K562 (cell line): ENCODE measurements around the gene CNNM3. TPM values are rescaled to one million over a fixed set of nuclear protein-coding genes. Genes with fewer than 3 reads are reported as not detected.
A peak's percentile ranks its signal among the peaks of the same experiment; 100 is the strongest.

Source experiments
- BCOR ChIP-seq: fragments of 450-650 bp; IDR thresholded peaks from 2 replicates; pipeline ENCODE4 v1.6.1; 2016
- CREB1 ChIP-seq, 2 experiments: sonication (generic) in 1 of 2; formaldehyde crosslinking in 1 of 2; IDR thresholded peaks; 2 replicates each; pipeline versions ENCODE4 v1.6.1 to v1.8.0; 2012 to 2022; ENCODE audit warnings: inconsistent platforms in 1 of 2, mild to moderate bottlenecking in 1 of 2, missing genetic modification reagents in 1 of 2, moderate library complexity in 1 of 2
- E2F4 ChIP-seq: sonication (generic); formaldehyde crosslinking; IDR thresholded peaks from 2 replicates; pipeline ENCODE4 v1.8.0; 2022; ENCODE audit warnings: mild to moderate bottlenecking, low read depth, missing genetic modification reagents
- EHMT2 ChIP-seq: fragments of 450-650 bp; IDR thresholded peaks from 2 replicates; pipeline ENCODE4 v1.6.1; 2018; ENCODE audit warnings: antibody characterized with exemption
- EP300 ChIP-seq: IDR thresholded peaks from 2 replicates; pipeline ENCODE4 v1.6.1; 2012; ENCODE audit warnings: low read length, improper control_type of control experiment
- ESRRA ChIP-seq: fragments of 450-650 bp; IDR thresholded peaks from 2 replicates; pipeline ENCODE4 v1.6.1; 2014; ENCODE audit warnings: low read depth, mild to moderate bottlenecking, moderate library complexity, borderline replicate concordance
- FOS ChIP-seq: IDR thresholded peaks from 3 replicates; pipeline ENCODE4 v1.6.1; 2011; ENCODE audit not compliant: insufficient read length; ENCODE audit errors: extremely low read depth
- HCFC1 ChIP-seq: IDR thresholded peaks from 2 replicates; pipeline ENCODE4 v1.6.1; 2012; ENCODE audit warnings: low read depth, low read length, improper control_type of control experiment
- NFIC ChIP-seq: fragments of 450-650 bp; IDR thresholded peaks from 2 replicates; pipeline ENCODE4 v1.6.1; 2017; ENCODE audit warnings: mild to moderate bottlenecking, inconsistent platforms
- POLR2G ChIP-seq: fragments of 200-400 bp; formaldehyde crosslinking; IDR thresholded peaks from 2 replicates; pipeline ENCODE4 v1.6.1; 2017; ENCODE audit warnings: low read depth, mild to moderate bottlenecking, antibody characterized with exemption, low read length, moderate library complexity
- RBFOX2 ChIP-seq: fragments of 200-400 bp; formaldehyde crosslinking; IDR thresholded peaks from 2 replicates; pipeline ENCODE4 v1.6.1; 2017; ENCODE audit warnings: low read depth, mild to moderate bottlenecking, low read length, moderate library complexity
- SRSF3 ChIP-seq: fragments of 200-400 bp; formaldehyde crosslinking; IDR thresholded peaks from 2 replicates; pipeline ENCODE4 v1.6.1; 2016; ENCODE audit warnings: mild to moderate bottlenecking, low read length, moderate library complexity; ENCODE audit not compliant: insufficient read depth
- THRB ChIP-seq: fragments of 450-650 bp; formaldehyde crosslinking; conservative IDR thresholded peaks from 2 replicates; pipeline ENCODE4 v1.4.0; 2022; ENCODE audit warnings: mild to moderate bottlenecking, missing genetic modification characterization
- ZBTB7A ChIP-seq: IDR thresholded peaks from 2 replicates; pipeline ENCODE4 v1.6.1; 2011; ENCODE audit warnings: low read depth, mild to moderate bottlenecking, low read length, moderate library complexity, borderline replicate concordance; ENCODE audit not compliant: control insufficient read depth
- ZFP30 ChIP-seq: fragments of 250-450 bp; sonication (Bioruptor Pico); IDR thresholded peaks from 2 replicates; pipeline ENCODE4 v1.8.0; 2022; ENCODE audit warnings: moderate library complexity, mild to moderate bottlenecking, inconsistent platforms, borderline replicate concordance
- ZNF197 ChIP-seq: fragments of 200-800 bp; sonication (Bioruptor generic); IDR thresholded peaks from 2 replicates; pipeline ENCODE4 v1.6.1; 2016; ENCODE audit warnings: low read depth, missing genetic modification characterization, missing compliant biosample characterization
- ZNF282 ChIP-seq: sonication (generic); formaldehyde crosslinking; IDR thresholded peaks from 2 replicates; pipeline ENCODE4 v1.8.1; 2023; ENCODE audit warnings: missing genetic modification reagents
- ZNF445 ChIP-seq: fragments of 250-450 bp; sonication (Bioruptor Pico); IDR thresholded peaks from 2 replicates; pipeline ENCODE4 v1.4.0; 2020; ENCODE audit warnings: low read depth, mild to moderate bottlenecking, moderate library complexity
- ZNF655 ChIP-seq: fragments of 250-450 bp; sonication (Bioruptor Pico); IDR thresholded peaks from 2 replicates; pipeline ENCODE4 v1.5.0; 2021
- ZNF695 ChIP-seq: fragments of 450-650 bp; formaldehyde crosslinking; IDR thresholded peaks from 2 replicates; pipeline ENCODE4 v1.4.0; 2020; ENCODE audit warnings: mild to moderate bottlenecking, moderate library complexity
- ZNF766 ChIP-seq: fragments of 200-800 bp; sonication (Bioruptor generic); conservative IDR thresholded peaks from 2 replicates; pipeline ENCODE4 v1.6.1; 2016; ENCODE audit warnings: missing genetic modification characterization, missing compliant biosample characterization
- polyA plus RNA-seq, 8 experiments: library from polyadenylated mRNA; depleted of rRNA in 4 of 8; stranded (reverse) in 5 of 8; unstranded in 3 of 8; fragments of >200 nt; fragmentation: Nextera tagmentation in 2 of 8; fragmentation: Illumina TruSeq in 1 of 8; extraction: Ambion mirVana in 2 of 8; extraction: Trizol in 1 of 8; gene quantifications; 2 replicates each; pipeline versions ENCODE4 v1.2.1 to v1.2.3, GENCODE V29; 2011 to 2014; ENCODE audit warnings: inconsistent platforms in 1 of 8, missing spikeins in 1 of 8
- total RNA-seq, 7 experiments: library from RNA; depleted of rRNA in 6 of 7; stranded (reverse); fragments of >200 nt in 6 of 7; fragmentation: Illumina TruSeq in 2 of 7; extraction: Trizol in 2 of 7; gene quantifications; 2 replicates each; pipeline versions ENCODE4 v1.2.1 to v1.2.3, GENCODE V29; 2011 to 2021; ENCODE audit warnings: low replicate concordance in 1 of 7
- TF ChIP-seq, protein P1 (sequence below): sonication (generic); formaldehyde crosslinking; IDR thresholded peaks from 2 replicates; pipeline ENCODE4 v1.8.1; 2023; ENCODE audit warnings: mild to moderate bottlenecking, missing genetic modification reagents

The CNNM3 gene
- total and polyA plus RNA-seq, 9 of the 15 experiments (the other 6 are each of a cell fraction or from before 2014, with no cell fraction given), result 1.4 to 16.9 (median 6.5) TPM

DNA sequence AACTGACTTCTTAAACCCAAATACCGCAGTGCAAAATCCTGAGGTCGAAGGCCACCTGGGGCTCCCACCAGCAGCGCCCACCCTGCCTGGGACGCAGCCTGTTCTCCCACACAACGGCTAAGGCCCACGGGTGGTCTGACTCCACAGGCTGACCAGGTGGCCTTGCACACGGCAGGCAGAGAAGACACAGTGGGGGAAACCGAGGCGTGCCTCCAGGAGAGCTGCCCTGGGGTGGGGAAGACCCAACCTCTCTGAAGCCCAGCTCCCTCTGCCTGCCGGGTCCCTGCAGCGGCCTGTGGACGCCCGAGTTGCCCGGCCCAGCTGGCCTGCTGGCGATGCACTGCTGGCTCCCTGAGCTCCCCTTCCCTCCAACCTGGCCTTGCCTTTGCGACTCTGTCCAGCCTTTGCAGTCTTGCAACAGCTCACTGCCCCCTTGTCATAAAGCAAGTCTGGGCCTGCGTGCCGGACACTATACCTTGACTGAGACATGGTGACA, 63.5 kb downstream of the CNNM3 start (continued):
- TF ChIP-seq CREB1 (IDR thresholded peaks at IDR 0.05) (no peak), CREB1 (CRISPR knock-in tag; IDR thresholded peaks at IDR 0.05) (no peak), ZNF282 (CRISPR knock-in tag) (no peak), E2F4 (CRISPR knock-in tag) (no peak), RBFOX2 (0 out of 2 replicates have a peak, but pooled peaks have one; percentile 38), NFIC (no peak), ZNF655 (no peak), ESRRA (no peak), EHMT2 (no peak), POLR2G (peak; percentile 70; the same call in 1 of the 2 replicates), EP300 (no peak), HCFC1 (no peak), FOS (no peak), ZNF766 (CRISPR knock-in tag) (no peak), ZBTB7A (no peak), ZNF445 (CRISPR knock-in tag) (no peak), SRSF3 (no peak), BCOR (no peak), ZNF197 (CRISPR knock-in tag) (no peak), ZNF695 (CRISPR knock-in tag) (no peak), THRB (CRISPR knock-in tag) (no peak), ZFP30 (CRISPR knock-in tag) (no peak)
- TF ChIP-seq, protein P1, sequence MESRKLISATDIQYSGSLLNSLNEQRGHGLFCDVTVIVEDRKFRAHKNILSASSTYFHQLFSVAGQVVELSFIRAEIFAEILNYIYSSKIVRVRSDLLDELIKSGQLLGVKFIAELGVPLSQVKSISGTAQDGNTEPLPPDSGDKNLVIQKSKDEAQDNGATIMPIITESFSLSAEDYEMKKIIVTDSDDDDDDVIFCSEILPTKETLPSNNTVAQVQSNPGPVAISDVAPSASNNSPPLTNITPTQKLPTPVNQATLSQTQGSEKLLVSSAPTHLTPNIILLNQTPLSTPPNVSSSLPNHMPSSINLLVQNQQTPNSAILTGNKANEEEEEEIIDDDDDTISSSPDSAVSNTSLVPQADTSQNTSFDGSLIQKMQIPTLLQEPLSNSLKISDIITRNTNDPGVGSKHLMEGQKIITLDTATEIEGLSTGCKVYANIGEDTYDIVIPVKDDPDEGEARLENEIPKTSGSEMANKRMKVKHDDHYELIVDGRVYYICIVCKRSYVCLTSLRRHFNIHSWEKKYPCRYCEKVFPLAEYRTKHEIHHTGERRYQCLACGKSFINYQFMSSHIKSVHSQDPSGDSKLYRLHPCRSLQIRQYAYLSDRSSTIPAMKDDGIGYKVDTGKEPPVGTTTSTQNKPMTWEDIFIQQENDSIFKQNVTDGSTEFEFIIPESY (CRISPR knock-in tag), result peak; percentile 29; the same call in 1 of the 2 replicates
